GM12872 (cell line): ENCODE data around the gene SLC5A2.

ENCODE experiments used
- CTCF ChIP-seq: IDR thresholded peaks from 3 replicates; pipeline ENCODE4 v1.5.1; 2011; ENCODE audit warnings: low read depth, mild to moderate bottlenecking, low read length, moderate library complexity; ENCODE audit not compliant: insufficient read depth

SLC5A2 gene

GRCh38 chr16:31458073-31458843, 24.7 kb upstream of the SLC5A2 start:
- TF ChIP-seq CTCF, result peak; percentile 58

GRCh38 chr16:31458844-31459686, 23.9 kb upstream of the SLC5A2 start, which contains the start of gene ARMC5:
Gene ARMC5 (plus strand): TSS chr16:31459501. CDS start chr16:31459525, 24 bp downstream.
- TF ChIP-seq CTCF, result peak; percentile 63

- TF ChIP-seq CTCF, result no peak
Measured at GRCh38 chr16:31459687-31460581, 23.0 kb upstream of the SLC5A2 start.

GRCh38 chr16:31460582-31461002, 22.3 kb upstream of the SLC5A2 start:
- peak; percentile 66 for TF ChIP-seq CTCF

GRCh38 chr16:31461201-31461920, 21.6 kb upstream of the SLC5A2 start:
- no peak for TF ChIP-seq CTCF

- TF ChIP-seq CTCF, result no peak
Measured at GRCh38 chr16:31461921-31462804, 20.8 kb upstream of the SLC5A2 start.
